OCI-LY1 (cell line): ENCODE data around the gene CALCOCO1.

Source experiments
- EZH2 ChIP-seq: fragments of 200-600 bp; sonication (generic), shearing (Covaris generic); IDR thresholded peaks from 2 replicates; pipeline ENCODE4 v1.8.0; 2017; ENCODE audit warnings: borderline replicate concordance, mixed run types, mild to moderate bottlenecking, antibody characterized with exemption, low read length, moderate library complexity, mixed read lengths
- TF ChIP-seq, protein P1 (sequence below): fragments of 200-600 bp; sonication (generic), shearing (Covaris generic); IDR thresholded peaks from 2 replicates; pipeline ENCODE4 v1.5.1; 2017; ENCODE audit warnings: mild to moderate bottlenecking, antibody characterized with exemption, low read length, moderate library complexity, mixed read lengths

- TF ChIP-seq, protein P1, sequence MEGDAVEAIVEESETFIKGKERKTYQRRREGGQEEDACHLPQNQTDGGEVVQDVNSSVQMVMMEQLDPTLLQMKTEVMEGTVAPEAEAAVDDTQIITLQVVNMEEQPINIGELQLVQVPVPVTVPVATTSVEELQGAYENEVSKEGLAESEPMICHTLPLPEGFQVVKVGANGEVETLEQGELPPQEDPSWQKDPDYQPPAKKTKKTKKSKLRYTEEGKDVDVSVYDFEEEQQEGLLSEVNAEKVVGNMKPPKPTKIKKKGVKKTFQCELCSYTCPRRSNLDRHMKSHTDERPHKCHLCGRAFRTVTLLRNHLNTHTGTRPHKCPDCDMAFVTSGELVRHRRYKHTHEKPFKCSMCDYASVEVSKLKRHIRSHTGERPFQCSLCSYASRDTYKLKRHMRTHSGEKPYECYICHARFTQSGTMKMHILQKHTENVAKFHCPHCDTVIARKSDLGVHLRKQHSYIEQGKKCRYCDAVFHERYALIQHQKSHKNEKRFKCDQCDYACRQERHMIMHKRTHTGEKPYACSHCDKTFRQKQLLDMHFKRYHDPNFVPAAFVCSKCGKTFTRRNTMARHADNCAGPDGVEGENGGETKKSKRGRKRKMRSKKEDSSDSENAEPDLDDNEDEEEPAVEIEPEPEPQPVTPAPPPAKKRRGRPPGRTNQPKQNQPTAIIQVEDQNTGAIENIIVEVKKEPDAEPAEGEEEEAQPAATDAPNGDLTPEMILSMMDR = no peak
- TF ChIP-seq EZH2 = no peak
These were observed 37.4 kb upstream of the CALCOCO1 start for GRCh38 chr12:53764615-53765014.
